ENCODE data around the gene CENPT.

Gene CENPT

DNA sequence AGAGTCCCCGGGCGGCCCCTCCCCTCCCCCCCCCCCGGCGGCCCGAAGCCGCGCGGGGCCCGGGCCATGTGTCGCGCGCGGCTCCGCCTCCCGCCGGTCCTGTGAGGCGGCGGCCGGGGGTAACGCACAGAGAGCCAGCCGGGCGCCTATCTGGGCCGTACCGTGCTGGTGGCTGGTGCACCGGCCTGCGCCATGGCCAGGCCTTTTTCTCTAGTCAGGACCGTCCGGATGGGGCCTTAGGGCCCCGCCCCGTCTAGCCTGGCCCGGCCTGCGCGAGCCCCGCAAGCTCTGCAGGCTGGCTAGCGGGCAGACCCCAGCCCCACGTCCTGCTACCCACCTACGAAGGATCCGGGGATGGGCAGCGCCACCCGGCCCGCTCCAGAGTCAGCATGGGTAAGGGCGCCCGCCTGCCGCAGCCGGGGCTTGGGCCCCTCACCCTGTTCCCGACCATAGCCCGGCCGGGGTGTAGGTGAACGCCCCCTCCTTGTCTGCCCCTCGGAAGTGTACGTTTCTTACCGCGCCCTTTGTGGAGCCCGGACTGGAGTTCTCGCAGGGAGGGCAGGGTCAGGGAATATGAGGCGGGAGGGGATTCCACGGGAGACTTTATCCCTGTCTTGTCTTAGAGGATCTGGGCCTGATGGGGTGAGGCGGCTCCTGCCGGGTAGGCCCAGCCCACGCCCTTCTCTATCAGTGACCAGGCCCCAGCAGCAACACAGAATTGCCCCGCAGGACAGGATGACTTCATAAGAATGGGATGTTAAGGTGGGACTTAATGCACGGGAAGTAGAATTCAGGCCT lies at the start of gene CENPT:
TSS of gene CENPT (minus strand) at position 630 of the 798 bp plus-strand sequence. CDS start 13,834 bp downstream, outside the sequence.
- DNase-seq, result peak; percentile 23

GRCh38 chr16:67897231-67897630 lies 49.7 kb upstream of the CENPT start:
- DNase-seq, result no peak

DNA sequence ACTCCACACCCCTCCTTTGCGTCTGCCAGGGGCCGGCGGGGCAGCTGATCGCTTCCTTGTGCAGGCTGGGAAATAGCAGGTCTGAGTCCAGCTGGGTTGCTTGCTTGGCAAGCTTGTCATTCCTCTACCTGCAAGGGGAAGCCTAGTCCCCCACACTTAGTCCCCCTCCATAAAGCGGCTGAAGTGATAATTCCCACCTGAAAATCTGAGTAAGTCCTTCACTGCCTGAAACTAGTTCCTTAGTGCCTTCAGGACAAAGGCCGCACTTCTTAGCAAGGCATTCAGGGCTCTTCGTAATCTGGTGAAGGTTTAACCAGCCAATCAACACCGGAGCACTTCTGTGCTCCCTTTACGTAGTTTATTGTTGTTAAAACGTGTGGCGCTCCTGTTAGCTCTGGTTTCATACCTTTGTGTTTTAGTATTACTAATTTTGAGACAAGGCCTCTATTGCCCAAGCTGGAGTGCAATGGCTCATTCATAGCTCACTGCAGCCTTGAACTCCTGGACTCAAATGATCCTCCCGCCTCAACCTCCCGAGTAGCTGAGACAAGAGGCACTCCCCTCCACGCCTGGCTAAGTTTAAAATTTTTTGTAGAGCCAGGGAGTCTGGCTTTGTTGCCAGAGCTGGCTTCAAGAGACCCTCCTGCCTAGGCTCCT lies 46.4 kb upstream of the CENPT start:
- DNase-seq, result no peak

DNA sequence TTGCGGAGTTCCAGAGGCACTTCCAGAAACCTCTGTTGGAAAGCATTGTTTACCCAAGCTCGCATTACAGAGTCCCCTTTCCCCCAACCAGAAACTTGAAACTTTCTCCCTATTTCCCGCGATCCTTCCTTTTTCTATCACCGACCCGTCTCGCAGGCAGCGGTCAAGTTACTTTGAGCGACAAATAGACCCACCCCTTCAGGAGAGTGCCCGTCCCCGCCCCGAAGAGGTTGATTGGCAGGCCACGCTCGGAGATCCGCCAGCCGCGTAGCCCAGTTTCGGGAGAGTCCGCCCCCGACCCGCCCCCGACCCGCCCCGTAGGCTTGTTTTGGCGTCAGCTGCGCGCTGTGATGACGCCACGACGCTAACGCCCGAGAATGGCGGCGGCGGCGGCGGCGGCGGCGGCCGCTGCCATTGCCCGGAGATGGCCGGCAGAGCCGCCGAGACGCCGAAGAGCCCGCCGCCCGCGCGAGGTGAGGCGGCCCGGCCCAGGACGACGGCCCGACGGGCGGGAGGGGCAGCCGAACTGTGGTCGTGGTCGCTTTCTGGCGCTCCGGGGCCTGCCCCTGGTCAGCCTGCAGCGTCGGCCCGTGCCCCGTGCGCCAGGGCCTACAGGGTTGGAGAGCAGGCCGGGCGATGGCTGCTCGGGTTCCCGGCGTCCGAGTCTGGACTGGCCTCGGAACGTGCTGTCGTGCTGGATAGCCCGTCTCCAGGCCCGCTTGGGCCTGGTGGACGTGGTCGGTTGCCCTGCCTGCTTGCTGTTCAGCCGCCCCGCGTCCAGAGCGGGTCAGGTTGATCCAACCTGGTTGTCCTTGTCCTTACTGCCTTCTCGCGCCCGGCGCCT lies 45.6 kb upstream of the CENPT start, which contains the start of gene PSKH1:
TSS of gene PSKH1 (plus strand) at position 356 of the 844 bp plus-strand sequence. CDS start 15,496 bp downstream, outside the sequence.
- DNase-seq, result peak; percentile 95

GRCh38 chr16:67892375-67892774 lies 44.9 kb upstream of the CENPT start:
- DNase-seq, result no peak

DNA sequence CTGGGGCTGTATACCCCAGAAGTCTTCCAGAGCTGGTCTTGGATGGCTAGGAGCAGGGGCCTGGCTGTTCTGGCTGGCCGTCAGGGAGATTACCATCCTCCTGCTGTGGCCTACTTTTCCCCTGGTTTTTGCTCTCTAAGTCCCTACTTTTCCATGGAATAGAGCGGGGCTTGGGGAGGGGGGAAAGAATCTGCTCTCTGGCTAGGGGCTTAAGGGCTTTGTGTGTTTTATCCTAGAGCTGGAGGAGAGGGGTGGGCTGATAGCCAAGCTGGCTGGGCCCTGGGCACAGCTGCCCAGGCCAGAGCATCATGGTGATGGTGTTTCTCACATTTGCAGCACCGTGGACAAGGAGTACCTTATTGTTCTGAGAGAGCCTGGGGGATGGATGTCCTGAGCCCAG lies 40.8 kb upstream of the CENPT start:
- no peak for DNase-seq

- DNase-seq, result no peak
These were observed 38.9 kb upstream of the CENPT start for GRCh38 chr16:67886387-67886786.

GRCh38 chr16:67885976-67886375 lies 38.5 kb upstream of the CENPT start:
- no peak for DNase-seq

DNA sequence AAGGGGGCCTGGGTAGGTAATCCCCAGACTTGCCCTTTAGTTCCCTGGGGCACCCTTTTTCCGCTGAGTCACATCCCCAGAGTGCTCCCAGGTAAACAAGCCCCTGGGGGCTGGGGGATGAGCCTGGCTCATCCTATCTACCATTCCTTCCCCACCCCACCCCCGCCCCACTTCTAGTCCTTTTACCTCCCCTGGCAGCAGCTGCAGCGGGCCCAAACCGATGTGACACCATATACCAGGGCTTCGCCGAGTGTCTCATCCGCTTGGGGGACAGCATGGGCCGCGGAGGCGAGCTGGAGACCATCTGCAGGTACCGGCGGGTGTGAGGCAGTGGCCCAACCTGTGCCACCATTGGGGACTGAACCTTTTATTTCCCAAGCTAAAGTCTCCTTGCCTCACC lies 38.1 kb upstream of the CENPT start:
- DNase-seq, result no peak

DNA sequence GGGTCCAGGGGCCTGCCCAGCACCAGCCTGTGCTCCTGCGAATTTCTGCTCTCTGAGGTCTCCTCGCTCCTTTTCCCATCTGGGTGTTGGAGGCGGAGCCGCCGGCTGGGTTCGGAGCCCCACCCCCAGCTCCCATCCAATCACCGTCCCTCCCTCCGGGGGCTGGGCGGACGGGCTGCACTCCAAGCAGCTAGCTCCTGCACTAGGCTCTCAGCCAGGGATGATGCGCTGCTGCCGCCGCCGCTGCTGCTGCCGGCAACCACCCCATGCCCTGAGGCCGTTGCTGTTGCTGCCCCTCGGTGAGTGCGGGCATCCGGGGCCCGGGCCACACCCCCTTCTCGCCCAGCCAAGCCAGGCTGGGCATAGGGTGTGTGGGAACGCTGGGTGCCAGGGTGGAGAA lies 37.2 kb upstream of the CENPT start, which contains the start of gene NRN1L:
TSS of gene NRN1L (plus strand) at position 202 of the 400 bp plus-strand sequence. CDS start at position 221, 19 bp downstream.
- no peak for DNase-seq

DNA sequence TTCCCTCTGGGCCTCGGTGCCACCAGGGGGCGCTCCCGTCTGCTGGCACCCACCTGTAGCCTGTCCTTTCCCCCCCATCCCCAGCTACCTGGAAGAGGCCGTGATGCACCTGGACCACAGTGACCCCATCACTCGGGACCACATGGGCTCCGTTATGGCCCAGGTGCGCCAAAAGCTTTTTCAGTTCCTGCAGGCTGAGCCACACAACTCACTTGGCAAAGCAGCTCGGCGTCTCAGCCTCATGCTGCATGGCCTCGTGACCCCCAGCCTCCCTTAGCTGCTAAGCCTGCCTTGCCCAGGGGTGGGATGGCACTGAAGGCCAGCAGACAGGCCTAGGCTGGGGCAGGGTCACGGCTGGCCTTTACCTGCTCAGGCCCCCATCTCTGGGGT lies 36.4 kb upstream of the CENPT start:
- DNase-seq, result peak; percentile 69

DNA sequence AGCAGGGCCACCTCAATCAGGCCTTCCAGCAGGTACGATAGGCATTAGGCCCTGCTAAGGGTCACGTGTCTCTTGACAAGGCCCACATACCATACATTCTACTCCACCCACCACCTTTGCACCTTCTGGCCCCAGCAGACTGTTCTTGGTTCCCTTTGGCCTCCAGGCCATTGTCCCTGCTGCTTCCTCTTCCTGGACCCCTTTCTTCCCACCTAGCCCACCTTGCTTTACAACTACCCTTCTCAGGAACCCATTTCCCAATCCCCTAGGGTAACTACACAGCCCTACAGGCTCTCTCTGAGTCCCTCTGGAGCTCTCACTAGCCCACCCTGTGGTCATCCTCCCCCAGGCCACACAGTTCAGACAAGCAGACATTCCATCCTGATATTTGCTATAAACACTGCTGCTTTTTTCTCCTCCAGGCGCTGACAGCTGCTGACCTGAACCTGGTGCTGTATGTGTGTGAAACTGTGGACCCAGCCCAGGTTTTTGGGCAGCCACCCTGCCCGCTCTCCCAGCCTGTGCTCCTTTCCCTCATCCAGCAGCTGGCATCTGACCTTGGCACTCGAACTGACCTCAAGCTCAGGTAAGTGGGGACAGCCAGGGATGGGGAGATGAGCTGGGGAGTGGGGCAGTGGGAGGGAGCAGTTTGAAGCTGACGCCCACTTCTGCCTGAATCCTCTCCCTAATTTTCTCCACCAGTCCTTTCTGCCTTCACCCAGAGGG lies 35.8 kb upstream of the CENPT start:
- DNase-seq, result no peak

GRCh38 chr16:67882374-67883145 lies 35.1 kb upstream of the CENPT start:
- no peak for DNase-seq

DNA sequence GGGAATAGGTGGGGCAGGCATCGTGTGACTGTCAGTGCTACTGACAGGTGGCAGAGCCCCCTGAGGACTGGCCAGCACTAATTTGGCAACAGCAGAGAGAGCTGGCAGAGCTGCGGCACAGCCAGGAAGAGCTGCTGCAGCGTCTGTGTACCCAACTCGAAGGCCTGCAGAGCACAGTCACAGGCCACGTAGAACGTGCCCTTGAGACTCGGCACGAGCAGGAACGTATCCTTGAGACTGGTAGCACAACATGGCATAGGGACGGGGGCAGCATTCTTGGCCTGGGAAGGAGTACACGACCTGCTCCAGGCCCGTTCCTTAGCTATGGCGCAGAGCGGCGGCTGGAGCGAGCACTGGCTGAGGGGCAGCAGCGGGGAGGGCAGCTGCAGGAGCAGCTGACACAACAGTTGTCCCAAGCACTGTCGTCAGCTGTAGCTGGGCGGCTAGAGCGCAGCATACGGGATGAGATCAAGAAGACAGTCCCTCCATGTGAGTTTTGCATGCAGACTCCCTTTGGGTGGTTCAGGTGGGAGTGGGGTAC lies 34.2 kb upstream of the CENPT start:
- no peak for DNase-seq

DNA sequence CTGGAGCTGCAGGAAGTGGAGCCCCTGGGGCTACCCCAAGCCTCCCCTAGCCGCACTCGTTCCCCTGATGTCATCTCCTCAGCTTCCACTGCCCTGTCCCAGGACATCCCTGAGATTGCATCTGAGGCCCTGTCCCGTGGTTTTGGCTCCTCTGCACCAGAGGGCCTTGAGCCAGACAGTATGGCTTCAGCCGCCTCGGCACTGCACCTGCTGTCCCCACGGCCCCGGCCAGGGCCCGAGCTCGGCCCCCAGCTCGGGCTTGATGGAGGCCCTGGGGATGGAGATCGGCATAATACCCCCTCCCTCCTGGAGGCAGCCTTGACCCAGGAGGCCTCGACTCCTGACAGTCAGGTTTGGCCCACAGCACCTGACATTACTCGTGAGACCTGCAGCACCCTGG lies 33.1 kb upstream of the CENPT start:
- no peak for DNase-seq

- no peak for DNase-seq
These were observed 32.4 kb upstream of the CENPT start for GRCh38 chr16:67879936-67880335.

DNA sequence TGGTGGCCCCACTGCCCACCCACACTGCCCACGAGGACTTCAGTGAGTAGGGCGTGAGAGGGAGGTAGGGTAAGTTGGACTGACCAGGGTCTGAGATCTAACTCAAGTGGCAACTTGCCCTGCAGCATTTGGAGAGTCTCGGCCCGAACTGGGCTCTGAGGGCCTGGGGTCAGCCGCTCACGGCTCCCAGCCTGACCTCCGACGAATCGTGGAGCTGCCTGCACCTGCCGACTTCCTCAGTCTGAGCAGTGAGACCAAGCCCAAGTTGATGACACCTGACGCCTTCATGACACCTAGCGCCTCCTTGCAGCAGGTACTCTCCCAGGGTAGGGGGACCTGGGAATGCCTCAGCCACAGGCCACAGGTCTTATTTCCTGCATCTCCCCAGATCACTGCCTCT lies 32.0 kb upstream of the CENPT start:
- no peak for DNase-seq

DNA sequence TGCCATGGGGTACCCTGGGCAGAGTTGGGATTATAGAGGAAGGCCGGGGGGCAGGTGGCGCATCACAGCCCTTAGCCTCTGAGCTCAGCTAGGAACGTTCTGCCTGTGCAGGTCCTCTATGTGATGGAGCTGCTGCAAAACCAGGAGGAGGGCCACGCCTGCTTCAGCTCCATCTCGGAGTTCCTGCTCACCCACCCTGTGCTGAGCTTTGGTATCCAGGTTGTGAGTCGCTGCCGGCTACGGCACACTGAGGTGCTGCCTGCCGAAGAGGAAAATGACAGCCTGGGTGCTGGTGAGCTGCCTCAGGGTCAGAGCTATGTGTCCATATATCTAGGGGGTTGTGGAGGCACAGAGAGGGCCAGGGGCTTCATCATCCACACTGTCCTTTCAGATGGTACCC lies 31.4 kb upstream of the CENPT start:
- no peak for DNase-seq

DNA sequence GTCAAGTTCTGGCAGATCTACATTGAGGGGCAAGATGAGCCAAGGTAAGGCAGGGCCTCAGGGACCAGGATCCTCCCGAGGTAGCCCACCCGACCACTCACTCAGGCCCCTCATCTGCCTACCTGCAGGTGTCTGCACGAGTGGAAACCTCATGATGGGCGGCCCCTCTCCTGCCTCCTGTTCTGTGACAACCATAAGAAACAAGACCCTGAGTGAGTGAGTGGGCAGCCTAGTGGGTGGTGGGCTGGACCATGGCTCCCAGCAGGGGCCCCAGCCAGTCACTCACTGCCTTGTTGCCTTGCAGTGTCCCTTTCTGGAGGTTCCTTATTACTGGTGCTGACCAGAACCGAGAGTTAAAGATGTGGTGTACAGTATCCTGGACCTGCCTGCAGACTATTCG lies 30.7 kb upstream of the CENPT start:
- no peak for DNase-seq

- no peak for DNase-seq
These were observed 29.6 kb upstream of the CENPT start for GRCh38 chr16:67877064-67877463.

GRCh38 chr16:67874372-67874771 lies 26.9 kb upstream of the CENPT start:
- DNase-seq, result no peak

All from activated naive CD4-positive, alpha-beta T cell treated with Interleukin-2 at 50 U/mL for 16 hours (primary cell).